RPMI8226 (cell line): ENCODE data around the gene GRAPL.
"Not testable (repeated sequence)": the region's sequence is repeated elsewhere in the genome, so short reads cannot be mapped to it uniquely, and the experiment has no call there.

ENCODE experiments used
- DNase-seq: peaks from one replicate; pipeline ENCODE4 v3.0.0-alpha.2; 2015

GRAPL gene

DNA sequence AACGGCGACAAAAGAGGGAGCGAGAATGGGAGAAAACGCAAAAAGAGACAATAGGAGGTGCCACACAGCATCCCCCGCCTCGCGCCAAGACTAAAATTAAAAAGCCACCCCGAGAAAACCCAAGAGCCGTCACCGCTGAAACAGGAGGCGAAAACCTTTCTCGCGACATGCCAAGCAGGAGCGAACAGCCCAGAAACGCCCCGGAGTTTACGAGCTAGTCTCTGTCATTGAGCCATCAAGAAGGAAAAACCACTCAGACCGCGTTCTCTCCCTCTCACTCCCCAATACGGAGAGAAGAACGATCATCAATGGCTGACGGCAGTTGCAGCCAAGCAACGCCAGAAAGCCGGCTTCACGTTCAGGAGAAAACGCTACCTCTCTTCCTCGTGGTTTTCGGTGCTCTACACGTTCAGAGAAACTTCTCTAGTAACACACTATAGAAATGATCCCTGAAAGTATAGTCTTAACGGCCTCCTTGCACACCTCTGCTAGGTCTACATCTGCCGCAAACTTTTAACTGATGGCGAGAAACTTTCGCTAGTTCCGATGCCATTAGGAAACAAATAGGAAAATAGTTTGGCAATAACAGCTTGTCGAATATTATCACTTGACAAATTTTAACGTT is 62.5 kb downstream of the GRAPL start:
- DNase-seq: not testable (repeated sequence)

DNA sequence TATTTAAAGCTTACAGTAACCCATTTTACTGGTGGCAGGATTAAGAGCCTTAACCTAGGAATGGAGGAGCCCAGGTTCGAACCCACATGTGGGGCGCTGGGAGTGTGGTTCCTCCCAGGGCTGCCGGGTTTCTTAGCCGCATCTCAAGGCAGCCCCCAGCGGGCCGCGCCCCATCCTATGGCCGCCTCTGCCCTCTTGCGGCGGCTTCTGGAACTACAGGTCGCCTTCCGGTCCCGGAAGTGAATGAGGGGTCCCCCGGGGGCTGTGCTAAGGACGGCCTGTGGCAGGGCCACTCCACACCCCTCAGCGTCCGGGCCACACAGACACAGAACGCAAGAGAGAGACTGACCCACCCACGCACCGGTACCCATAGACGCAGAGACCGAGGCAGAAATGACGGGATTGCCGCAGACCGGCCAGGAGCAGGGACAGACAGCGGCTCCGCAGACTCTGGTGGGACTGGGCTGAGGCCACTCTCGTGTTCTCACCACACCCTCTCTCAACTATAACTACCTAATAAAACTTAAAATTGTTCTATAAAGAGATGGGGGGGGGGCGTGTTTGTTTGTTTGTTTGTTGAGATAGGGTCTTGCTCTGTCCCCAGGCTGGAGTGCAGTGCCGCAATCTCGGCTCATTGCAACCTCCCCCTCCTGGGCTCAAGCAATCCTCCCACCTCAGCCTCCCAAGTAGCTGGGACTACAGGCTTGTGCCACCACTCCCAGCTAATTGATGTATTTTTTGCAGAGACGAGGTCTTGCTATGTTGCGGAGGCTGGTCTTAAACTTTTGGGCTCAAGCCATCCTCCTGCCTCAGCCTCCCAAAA is 69.2 kb downstream of the GRAPL start:
- not testable (repeated sequence) for DNase-seq

DNA sequence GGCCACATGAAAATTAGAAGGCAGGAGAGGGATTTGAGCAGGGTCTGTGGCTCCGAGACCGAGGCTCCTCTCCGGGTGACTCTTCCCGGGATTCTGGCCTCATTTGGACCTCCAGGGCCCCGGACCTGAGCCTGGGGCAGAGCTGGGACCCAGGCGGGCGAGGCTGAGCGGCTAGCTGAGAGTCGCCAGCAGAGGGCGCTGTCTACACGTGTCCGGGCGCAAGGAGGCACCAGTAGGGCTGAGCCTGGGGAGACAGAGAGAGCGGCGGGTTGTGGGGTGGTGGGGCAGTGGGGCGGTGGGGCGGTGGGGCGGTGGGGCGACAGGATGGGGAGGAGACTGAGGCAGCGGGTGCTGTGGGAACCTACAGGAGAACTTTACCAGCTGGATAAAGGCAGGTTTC is 75.1 kb downstream of the GRAPL start:
- DNase-seq: not testable (repeated sequence)

DNA sequence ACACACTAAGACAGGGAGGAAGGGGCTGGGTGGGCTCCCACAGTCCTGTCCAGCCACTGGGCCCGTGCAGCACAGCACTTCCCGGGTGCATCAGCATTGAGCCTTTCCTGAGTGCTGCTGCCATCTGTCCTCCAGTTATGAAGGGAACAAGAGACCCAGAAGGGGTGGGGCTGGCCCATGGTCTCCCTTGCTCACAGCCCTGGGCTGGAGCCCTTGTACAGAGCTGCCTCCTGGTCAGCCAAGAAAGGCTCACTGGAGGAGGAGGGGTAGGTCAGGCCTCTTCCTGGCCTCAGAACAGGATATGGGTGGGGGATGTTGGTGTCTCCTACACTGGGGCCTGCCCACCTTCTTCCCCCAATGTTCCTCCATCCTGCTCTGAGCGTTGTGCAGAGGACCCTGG is 76.0 kb downstream of the GRAPL start:
- DNase-seq: not testable (repeated sequence)
